ENCODE results near the gene C2CD2. TPM values are rescaled to one million over a fixed set of nuclear protein-coding genes. Genes with fewer than 3 reads are reported as not detected.

C2CD2 gene
- total and polyA plus RNA-seq, 2 donors (not counting 1 experiment from before 2014, with no cell fraction given): 6.8 to 11.9 TPM

DNA sequence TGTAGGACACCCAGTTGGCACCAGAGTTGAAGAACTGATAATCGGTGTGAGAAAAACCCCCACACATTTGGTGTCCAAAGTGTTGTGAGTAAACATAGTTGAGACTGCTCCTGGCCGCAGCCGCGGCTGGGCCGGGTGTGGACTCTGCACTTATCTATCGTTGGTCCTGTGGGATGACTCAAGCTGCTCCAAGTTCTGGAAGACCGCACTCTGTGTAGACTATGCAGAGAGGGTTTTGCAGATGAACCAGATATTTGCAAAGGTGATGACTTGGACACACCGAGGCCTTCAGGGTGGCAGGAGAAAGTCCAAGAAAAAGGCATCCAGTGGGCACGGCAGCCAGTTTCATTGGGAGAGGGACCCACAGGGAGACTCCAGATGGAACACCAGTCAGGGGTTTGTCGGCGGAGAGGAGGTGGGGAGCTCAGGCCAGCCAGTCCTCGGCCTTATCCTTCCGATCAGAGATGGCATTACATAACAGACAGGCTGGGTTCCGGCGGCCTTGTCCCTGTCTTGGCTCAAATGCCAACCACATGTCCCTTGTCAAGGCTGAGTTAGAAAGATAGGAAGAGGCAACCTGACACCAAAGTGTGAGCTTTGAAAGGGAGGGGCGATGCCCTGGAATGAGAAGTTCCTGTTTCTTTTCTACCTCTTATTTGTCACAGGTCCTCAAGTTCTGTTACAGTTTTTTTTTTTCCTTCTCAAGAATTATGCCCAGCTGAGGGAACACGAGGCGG lies 21.1 kb downstream of the C2CD2 start:
- TF ChIP-seq EZH2 (IDR thresholded peaks at IDR 0.05; ENCODE audit: borderline replicate concordance, insufficient read depth, low read depth, low read length, poor library complexity, severe bottlenecking) (no peak), CTCF (IDR thresholded peaks at IDR 0.05) (no peak)
- Histone ChIP-seq H3K4me1 (ENCODE audit: control insufficient read depth in 2 of 2, insufficient read depth in 2 of 2, low read length in 2 of 2) (peaks cover 31 to 49% of the 10 kb centered on the region in 2 donors), H3K27ac (ENCODE audit: low read length in 2 of 2) (no peak overlapping the region), H3K27me3 (replicated peaks in 1 of 4; ENCODE audit: control extremely low read depth in 1 of 4, control insufficient read depth in 3 of 4, insufficient read depth in 4 of 4, low read length in 3 of 4) (peaks cover 0 to 2% (median under 1%) of the 10 kb centered on the region in 4 experiments), H3K9ac (ENCODE audit: low read length) (peak overlapping the region; percentile 32), H3K36me3 (replicated peaks in 1 of 2; ENCODE audit: control extremely low read depth in 1 of 2, control insufficient read depth in 1 of 2, extremely low read depth in 1 of 2, insufficient read depth in 2 of 2, low read length in 1 of 2) (no peaks in the 10 kb centered on the region), H3K4me2 (replicated peaks; ENCODE audit: low read depth, low read length, poor library complexity, severe bottlenecking) (peak overlapping the region; percentile 55), H3K4me3 (ENCODE audit: control extremely low read depth in 1 of 5, extremely low read depth in 1 of 5, insufficient read depth in 1 of 5, low read depth in 2 of 5, low read length in 4 of 5) (peak overlapping the region in 3 of 5 experiments; percentile 1 to 36 (median 23)), H2AFZ (ENCODE audit: insufficient read depth, low read depth, low read length, poor library complexity, severe bottlenecking) (peak overlapping the region; percentile 61), H3K9me3 (ENCODE audit: control extremely low read depth in 1 of 3, control insufficient read depth in 2 of 3, insufficient read depth in 1 of 3, low read length in 2 of 3) (peaks cover 0 to 1% (median 0%) of the 10 kb centered on the region in 3 donors), H3K79me2 (ENCODE audit: control insufficient read depth, insufficient read depth, low read length) (no peaks in the 10 kb centered on the region), H4K20me1 (ENCODE audit: control insufficient read depth, insufficient read depth, low read length, poor library complexity, severe bottlenecking) (no peaks in the 10 kb centered on the region)
- ChIA-PET CTCF (interaction anchor here (0.7 to 2.0 kb wide), 6 partner anchors 10 to 185 kb away, joined by 3 to 8 read pairs (median 3); no protein-coding TSS in a partner anchor), POLR2A (interaction anchor here (0.7 kb wide), 1 partner anchor 124 kb away, joined by 4 read pairs; no protein-coding TSS in a partner anchor)
- WGBS (ENCODE audit: insufficient coverage): 42% methylated on average over 16 of the region's 18 CpGs
- Mint-ChIP-seq H3K4me3 (peak overlapping the region; percentile 77), H3K9me3 (ENCODE audit: insufficient read depth) (no peaks in the 10 kb centered on the region), H3K27ac (peak overlapping the region; percentile 83), H3K27me3 (peaks cover 18% of the 10 kb centered on the region), H3K4me1 (peaks cover 50% of the 10 kb centered on the region)
- intact Hi-C loops (cut with micrococcal nuclease): loop anchor here (5.0 kb wide), 2 partner anchors 35 to 115 kb away; no protein-coding TSS in a partner anchor
- ATAC-seq (ENCODE audit: low read depth) (no peak), DNase-seq (peak; percentile 50)

- Histone ChIP-seq H3K36me3 (replicated peaks in 1 of 2; ENCODE audit: control extremely low read depth in 1 of 2, control insufficient read depth in 1 of 2, extremely low read depth in 1 of 2, insufficient read depth in 2 of 2, low read length in 1 of 2) (no peaks in the 10 kb centered on the region), H3K79me2 (ENCODE audit: control insufficient read depth, insufficient read depth, low read length) (no peaks in the 10 kb centered on the region)
These were observed 21.6 kb downstream of the C2CD2 start for GRCh38 chr21:41932191-41932575.

More at GRCh38 chr21:41932191-41932575, 21.6 kb downstream of the C2CD2 start:
- peaks cover 0 to 2% (median 0%) of the 10 kb centered on the region in 4 experiments for H3K27me3 ChIP-seq (replicated peaks in 1 of 4; ENCODE audit: control extremely low read depth in 1 of 4, control insufficient read depth in 3 of 4, insufficient read depth in 4 of 4, low read length in 3 of 4)
- 35% methylated on average over 6 of the region's 13 CpGs for WGBS (ENCODE audit: insufficient coverage)
- ChIA-PET POLR2A (no interaction called here), CTCF (interaction anchor here (1.0 to 2.0 kb wide), 4 partner anchors 115 to 185 kb away, joined by 3 to 8 read pairs (median 4); no protein-coding TSS in a partner anchor)
- peaks cover 36 to 54% of the 10 kb centered on the region in 2 donors for H3K4me1 ChIP-seq (ENCODE audit: control insufficient read depth in 2 of 2, insufficient read depth in 2 of 2, low read length in 2 of 2)
- peaks cover 0 to 1% (median 0%) of the 10 kb centered on the region in 3 donors for H3K9me3 ChIP-seq (ENCODE audit: control extremely low read depth in 1 of 3, control insufficient read depth in 2 of 3, insufficient read depth in 1 of 3, low read length in 2 of 3)
- H3K4me2 ChIP-seq (replicated peaks; ENCODE audit: low read depth, low read length, poor library complexity, severe bottlenecking): no peak overlapping the region
- DNase-seq (peak; percentile 48), ATAC-seq (ENCODE audit: low read depth) (no peak)
- no peaks in the 10 kb centered on the region for H4K20me1 ChIP-seq (ENCODE audit: control insufficient read depth, insufficient read depth, low read length, poor library complexity, severe bottlenecking)
- Mint-ChIP-seq H3K4me3 (no peak overlapping the region), H3K9me3 (ENCODE audit: insufficient read depth) (no peaks in the 10 kb centered on the region), H3K27me3 (peaks cover 18% of the 10 kb centered on the region), H3K27ac (peak overlapping the region; percentile 83), H3K4me1 (peaks cover 54% of the 10 kb centered on the region)
- H3K4me3 ChIP-seq (ENCODE audit: control extremely low read depth in 1 of 5, extremely low read depth in 1 of 5, insufficient read depth in 1 of 5, low read depth in 2 of 5, low read length in 4 of 5): no peak overlapping the region
- no peak overlapping the region for H3K9ac ChIP-seq (ENCODE audit: low read length)
- intact Hi-C loops (cut with micrococcal nuclease): loop anchor here (5.0 kb wide), 2 partner anchors 35 to 115 kb away; no protein-coding TSS in a partner anchor
- no peak overlapping the region for H2AFZ ChIP-seq (ENCODE audit: insufficient read depth, low read depth, low read length, poor library complexity, severe bottlenecking)
- TF ChIP-seq CTCF (IDR thresholded peaks at IDR 0.05) (peak; percentile 19), EZH2 (IDR thresholded peaks at IDR 0.05; ENCODE audit: borderline replicate concordance, insufficient read depth, low read depth, low read length, poor library complexity, severe bottlenecking) (no peak)
- no peak overlapping the region for H3K27ac ChIP-seq (ENCODE audit: low read length in 2 of 2)
